ENCODE measurements around the gene EPB41L5. TPM values are rescaled to one million over a fixed set of nuclear protein-coding genes. Genes with fewer than 3 reads are reported as not detected.
"Not testable (repeated sequence)": the region's sequence is repeated elsewhere in the genome, so short reads cannot be mapped to it uniquely, and the experiment has no call there.

EPB41L5 gene
- total and polyA plus RNA-seq, 5 donors from 2014 or later = 2.8 to 5.4 (median 3.6) TPM

DNA sequence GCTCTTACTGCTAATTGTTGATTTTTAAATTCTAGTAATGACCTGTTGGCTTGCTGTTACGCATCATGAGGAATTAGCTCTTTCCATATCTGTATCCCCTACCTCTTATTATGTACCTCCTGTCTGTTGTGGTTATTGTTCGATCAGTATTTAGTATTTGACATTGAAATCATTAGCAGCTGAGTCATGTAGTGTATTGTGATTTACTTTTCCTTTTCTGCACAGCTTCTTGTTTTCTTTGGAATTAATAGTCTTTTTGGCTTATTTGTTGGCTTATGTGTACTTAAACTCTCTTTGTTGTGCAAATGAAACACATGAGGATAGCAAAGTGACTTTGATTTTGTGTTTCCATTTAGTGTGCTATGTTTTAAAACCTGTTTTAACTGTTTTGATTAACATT lies 4.3 kb downstream of the EPB41L5 start:
- ATAC-seq (ENCODE audit: low read depth in 2 of 2) (no peak), DNase-seq (no peak)
- no peaks in the 10 kb centered on the region for H3K9me3 ChIP-seq (ENCODE audit: control insufficient read depth in 2 of 2, low read length in 2 of 2)
- H3K4me3 Mint-ChIP-seq = peak overlapping the region in 1 of 4 donors; percentile 18
- peaks cover 0 to 3% (median 0%) of the 10 kb centered on the region in 7 donors for H3K9me3 Mint-ChIP-seq
- H3K4me1 Mint-ChIP-seq = peaks cover 13 to 39% (median 22%) of the 10 kb centered on the region in 4 donors
- no peak overlapping the region for H3K27ac ChIP-seq (ENCODE audit: insufficient read depth, low read length, poor library complexity, severe bottlenecking)
- H3K4me3 ChIP-seq (ENCODE audit: low read depth, low read length) = no peak overlapping the region
- no peaks in the 10 kb centered on the region for H3K27me3 ChIP-seq (ENCODE audit: control insufficient read depth, insufficient read depth, low read length)
- peaks cover 10% of the 10 kb centered on the region for H3K36me3 Mint-ChIP-seq
- peaks cover 20% of the 10 kb centered on the region for H3K4me1 ChIP-seq (ENCODE audit: control insufficient read depth, insufficient read depth, low read length, poor library complexity, severe bottlenecking)
- no peak overlapping the region for H3K27ac Mint-ChIP-seq
- H3K27me3 Mint-ChIP-seq = peaks cover 16% of the 10 kb centered on the region
- no peaks in the 10 kb centered on the region for H3K36me3 ChIP-seq (ENCODE audit: control insufficient read depth, insufficient read depth, low read length)

DNA sequence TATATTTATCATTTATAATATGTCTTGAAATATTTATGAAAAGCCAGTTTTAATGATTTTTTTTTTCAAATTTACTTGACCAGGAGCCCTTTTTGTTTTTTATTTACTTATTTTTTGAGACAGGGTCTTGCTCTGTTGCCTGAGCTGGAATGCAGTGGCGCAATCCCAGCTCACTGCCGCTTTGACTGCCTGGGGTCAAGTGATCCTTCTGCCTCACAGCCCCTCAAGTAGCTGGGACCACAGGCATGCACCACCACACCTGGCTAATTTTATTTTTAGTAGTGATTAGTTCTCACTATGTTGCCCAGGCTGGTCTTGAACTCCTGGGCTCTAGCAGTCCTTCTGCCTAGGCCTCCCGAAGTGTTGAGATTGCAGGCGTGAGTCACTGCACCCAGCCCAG lies 5.7 kb downstream of the EPB41L5 start:
- ATAC-seq (ENCODE audit: low read depth in 2 of 2) = no peak
- H3K4me1 Mint-ChIP-seq = peaks cover 8 to 33% (median 21%) of the 10 kb centered on the region in 4 donors
- H3K27me3 Mint-ChIP-seq = peaks cover 12% of the 10 kb centered on the region

DNA sequence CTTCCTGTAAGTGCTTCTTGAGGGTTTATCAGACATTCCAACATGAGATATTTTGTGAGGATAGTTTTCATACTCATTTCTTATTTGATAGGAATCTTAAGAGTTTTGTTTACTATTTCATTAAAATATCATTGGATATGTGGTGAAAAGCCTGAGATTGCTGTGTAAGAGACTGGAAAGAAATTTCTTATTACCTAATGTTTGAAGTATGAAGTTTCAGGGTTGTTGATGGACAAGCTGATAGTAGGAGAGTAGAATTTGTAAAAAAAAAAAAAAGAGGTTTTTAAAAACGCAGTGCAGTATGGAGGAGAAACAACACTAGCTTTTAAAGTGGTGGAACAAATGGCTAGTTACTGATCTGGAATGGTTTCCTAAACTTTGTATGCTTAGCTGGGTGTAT lies 7.7 kb downstream of the EPB41L5 start:
- H3K4me1 ChIP-seq (ENCODE audit: control insufficient read depth, insufficient read depth, low read length, poor library complexity, severe bottlenecking) = no peaks in the 10 kb centered on the region
- no peak overlapping the region for H3K27ac ChIP-seq (ENCODE audit: insufficient read depth, low read length, poor library complexity, severe bottlenecking)
- ATAC-seq (ENCODE audit: low read depth in 2 of 2) (no peak), DNase-seq (no peak)
- H3K4me3 ChIP-seq (ENCODE audit: low read depth, low read length) = no peak overlapping the region
- Mint-ChIP-seq H3K4me1 (peaks cover 0 to 22% (median 10%) of the 10 kb centered on the region in 4 donors), H3K9me3 (peaks cover 0 to 16% (median 4%) of the 10 kb centered on the region in 7 donors), H3K4me3 (no peak overlapping the region), H3K36me3 (peaks cover 39% of the 10 kb centered on the region), H3K27me3 (no peaks in the 10 kb centered on the region), H3K27ac (no peak overlapping the region)
- H3K36me3 ChIP-seq (ENCODE audit: control insufficient read depth, insufficient read depth, low read length) = no peaks in the 10 kb centered on the region
- peaks cover 0 to 3% of the 10 kb centered on the region in 2 experiments for H3K9me3 ChIP-seq (ENCODE audit: control insufficient read depth in 2 of 2, low read length in 2 of 2)
- H3K27me3 ChIP-seq (ENCODE audit: control insufficient read depth, insufficient read depth, low read length) = no peaks in the 10 kb centered on the region

More for the DNA sequence above, 5.7 kb downstream of the EPB41L5 start:
- H3K27ac ChIP-seq (ENCODE audit: insufficient read depth, low read length, poor library complexity, severe bottlenecking) = no peak overlapping the region
- H3K36me3 ChIP-seq (ENCODE audit: control insufficient read depth, insufficient read depth, low read length) = no peaks in the 10 kb centered on the region
- H3K9me3 Mint-ChIP-seq = peaks cover 0 to 5% (median 0%) of the 10 kb centered on the region in 7 donors
- peaks cover 23% of the 10 kb centered on the region for H3K36me3 Mint-ChIP-seq
- no peaks in the 10 kb centered on the region for H3K9me3 ChIP-seq (ENCODE audit: control insufficient read depth in 2 of 2, low read length in 2 of 2)
- H3K27me3 ChIP-seq (ENCODE audit: control insufficient read depth, insufficient read depth, low read length) = no peaks in the 10 kb centered on the region
- H3K27ac Mint-ChIP-seq = no peak overlapping the region
- DNase-seq = no peak
- peaks cover 7% of the 10 kb centered on the region for H3K4me1 ChIP-seq (ENCODE audit: control insufficient read depth, insufficient read depth, low read length, poor library complexity, severe bottlenecking)
- no peak overlapping the region for H3K4me3 Mint-ChIP-seq
- no peak overlapping the region for H3K4me3 ChIP-seq (ENCODE audit: low read depth, low read length)

DNA sequence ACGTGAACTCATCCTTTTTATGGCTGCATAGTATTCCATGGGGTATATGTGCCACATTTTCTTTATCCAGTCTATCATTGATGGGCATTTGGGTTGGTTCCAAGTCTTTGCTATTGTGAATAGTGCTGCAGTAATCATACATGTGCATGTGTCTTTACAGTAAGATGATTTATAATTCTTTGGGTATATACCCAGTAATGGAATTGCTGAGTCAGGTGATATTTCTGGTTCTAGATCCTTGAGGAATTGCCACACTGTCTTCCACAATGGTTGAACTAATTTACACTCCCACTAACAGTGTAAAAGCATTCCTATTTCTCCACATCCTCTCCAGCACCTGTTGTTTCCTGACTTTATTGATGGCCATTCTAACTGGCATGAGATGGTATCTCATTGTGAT lies 9.6 kb downstream of the EPB41L5 start:
- H3K36me3 Mint-ChIP-seq = peaks cover 43% of the 10 kb centered on the region
- not testable (repeated sequence) for H3K27ac ChIP-seq (ENCODE audit: insufficient read depth, low read length, poor library complexity, severe bottlenecking); H3K4me3 ChIP-seq (ENCODE audit: low read depth, low read length); H3K4me1 Mint-ChIP-seq; H3K36me3 ChIP-seq (ENCODE audit: control insufficient read depth, insufficient read depth, low read length); DNase-seq; ATAC-seq (ENCODE audit: low read depth in 2 of 2); H3K9me3 ChIP-seq (ENCODE audit: control insufficient read depth in 2 of 2, low read length in 2 of 2); H3K27me3 Mint-ChIP-seq; H3K27me3 ChIP-seq (ENCODE audit: control insufficient read depth, insufficient read depth, low read length); H3K4me1 ChIP-seq (ENCODE audit: control insufficient read depth, insufficient read depth, low read length, poor library complexity, severe bottlenecking)
- peaks cover 0 to 16% (median 4%) of the 10 kb centered on the region in 7 donors for H3K9me3 Mint-ChIP-seq
- peak overlapping the region in 1 of 3 donors; percentile 14 for H3K27ac Mint-ChIP-seq
- H3K4me3 Mint-ChIP-seq = peak overlapping the region in 1 of 4 donors; percentile 15

DNA sequence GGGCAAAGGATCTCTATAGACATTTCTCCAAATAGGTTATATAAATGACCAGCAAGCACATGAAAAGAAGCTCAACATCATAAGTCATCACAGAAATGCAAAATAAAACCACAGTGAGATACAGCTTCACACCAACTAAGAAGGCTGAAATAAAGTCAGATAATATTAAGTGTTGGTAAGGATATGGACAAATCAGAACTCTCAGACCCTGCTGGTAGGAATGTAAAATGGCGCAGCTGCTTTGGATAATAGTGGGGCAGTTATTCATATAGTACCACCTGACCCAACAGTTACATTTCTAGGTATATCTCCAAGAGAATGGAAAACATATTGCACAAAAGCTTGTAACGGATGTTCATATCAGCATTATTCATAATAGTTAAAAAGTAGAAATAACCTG lies 14.0 kb downstream of the EPB41L5 start:
- H3K27ac Mint-ChIP-seq = no peak overlapping the region
- H3K36me3 Mint-ChIP-seq = peaks cover 54% of the 10 kb centered on the region

DNA sequence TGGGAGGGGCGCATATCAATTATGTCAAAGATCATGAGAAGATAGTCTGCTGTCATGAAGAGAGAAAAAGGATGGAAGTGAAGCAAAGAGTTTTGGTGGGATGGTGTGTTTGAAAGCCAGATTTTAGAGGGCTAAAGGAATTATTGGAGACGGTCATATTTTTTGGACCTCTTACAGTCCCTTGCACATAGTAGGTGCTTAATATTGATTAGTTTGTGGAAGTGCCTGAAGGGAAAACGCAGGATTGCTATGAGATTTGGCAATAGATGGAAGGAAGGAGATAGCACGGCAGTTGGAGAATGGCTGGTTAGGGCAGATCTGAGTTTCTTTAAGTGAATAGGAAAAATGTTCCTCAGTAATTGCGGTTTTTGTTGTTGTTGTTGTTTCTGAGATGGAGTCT lies 15.9 kb downstream of the EPB41L5 start:
- Mint-ChIP-seq H3K4me3 (no peak overlapping the region), H3K36me3 (peaks cover 37% of the 10 kb centered on the region), H3K27me3 (peaks cover 11% of the 10 kb centered on the region), H3K27ac (no peak overlapping the region), H3K9me3 (peaks cover 0 to 12% (median 4%) of the 10 kb centered on the region in 7 donors), H3K4me1 (peaks cover 0 to 4% (median under 1%) of the 10 kb centered on the region in 4 donors)
- Histone ChIP-seq H3K27me3 (ENCODE audit: control insufficient read depth, insufficient read depth, low read length) (no peaks in the 10 kb centered on the region), H3K36me3 (ENCODE audit: control insufficient read depth, insufficient read depth, low read length) (no peaks in the 10 kb centered on the region), H3K4me3 (ENCODE audit: low read depth, low read length) (no peak overlapping the region), H3K9me3 (ENCODE audit: control insufficient read depth in 2 of 2, low read length in 2 of 2) (peaks cover 0 to 3% of the 10 kb centered on the region in 2 experiments), H3K4me1 (ENCODE audit: control insufficient read depth, insufficient read depth, low read length, poor library complexity, severe bottlenecking) (no peaks in the 10 kb centered on the region), H3K27ac (ENCODE audit: insufficient read depth, low read length, poor library complexity, severe bottlenecking) (no peak overlapping the region)
- no peak for ATAC-seq (ENCODE audit: low read depth in 2 of 2)
- no peak for DNase-seq

More for the DNA sequence above, 14.0 kb downstream of the EPB41L5 start:
- Mint-ChIP-seq H3K4me3 (no peak overlapping the region), H3K4me1 (peaks cover 0 to 10% (median 1%) of the 10 kb centered on the region in 4 donors), H3K9me3 (peaks cover 0 to 16% (median 4%) of the 10 kb centered on the region in 7 donors), H3K27me3 (peaks cover 11% of the 10 kb centered on the region)
- no peaks in the 10 kb centered on the region for H3K27me3 ChIP-seq (ENCODE audit: control insufficient read depth, insufficient read depth, low read length)
- DNase-seq (no peak), ATAC-seq (ENCODE audit: low read depth in 2 of 2) (no peak)
- no peaks in the 10 kb centered on the region for H3K4me1 ChIP-seq (ENCODE audit: control insufficient read depth, insufficient read depth, low read length, poor library complexity, severe bottlenecking)
- peaks cover 0 to 3% of the 10 kb centered on the region in 2 experiments for H3K9me3 ChIP-seq (ENCODE audit: control insufficient read depth in 2 of 2, low read length in 2 of 2)
- no peak overlapping the region for H3K4me3 ChIP-seq (ENCODE audit: low read depth, low read length)
- no peaks in the 10 kb centered on the region for H3K36me3 ChIP-seq (ENCODE audit: control insufficient read depth, insufficient read depth, low read length)
- no peak overlapping the region for H3K27ac ChIP-seq (ENCODE audit: insufficient read depth, low read length, poor library complexity, severe bottlenecking)

DNA sequence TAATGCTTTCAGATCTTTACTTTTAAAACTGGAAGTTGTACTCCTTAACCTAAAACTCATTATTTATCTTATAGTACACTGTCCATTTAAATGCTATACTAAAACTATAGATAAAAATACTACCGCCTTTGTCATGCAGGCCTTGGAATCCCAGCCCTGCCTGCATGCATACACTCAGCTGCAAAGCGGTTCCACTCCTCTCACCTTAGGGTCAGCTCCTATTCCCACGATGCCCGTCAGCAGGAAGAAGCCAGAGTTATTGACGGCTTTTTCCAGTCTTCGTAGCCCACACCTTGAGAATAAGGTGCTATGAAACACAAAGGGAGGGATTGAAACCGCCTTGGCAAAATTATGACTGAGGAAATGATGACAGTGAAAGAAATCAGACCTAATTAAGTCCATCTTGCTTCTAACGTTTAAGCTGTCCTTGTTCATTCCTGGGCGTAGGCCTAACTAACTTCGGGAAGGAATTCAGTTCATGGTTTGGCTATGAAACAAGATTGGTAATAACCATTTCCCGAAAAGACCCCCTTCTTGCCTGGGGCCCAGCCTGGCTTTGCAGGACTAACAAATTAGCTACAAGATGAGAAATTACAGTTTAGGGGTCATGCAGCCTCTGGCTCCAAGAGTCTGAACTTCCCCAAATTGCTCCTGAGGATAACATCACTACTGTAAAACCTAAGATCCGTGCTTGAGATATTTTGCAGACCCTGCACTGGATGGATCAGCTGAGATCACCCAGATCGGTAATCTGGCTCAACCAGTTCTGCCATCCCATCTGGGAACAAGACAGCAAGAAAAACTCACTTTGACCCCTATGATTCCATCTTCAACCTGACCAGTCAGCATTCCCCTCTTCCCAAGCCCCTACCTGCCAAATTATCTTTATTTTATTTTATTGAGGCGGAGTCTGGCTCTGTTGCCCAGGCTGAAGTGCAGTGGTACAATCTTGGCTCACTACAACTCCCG lies 17.1 kb downstream of the EPB41L5 start:
- Histone ChIP-seq H3K4me1 (ENCODE audit: control insufficient read depth, insufficient read depth, low read length, poor library complexity, severe bottlenecking) (no peaks in the 10 kb centered on the region), H3K27ac (ENCODE audit: insufficient read depth, low read length, poor library complexity, severe bottlenecking) (no peak overlapping the region), H3K4me3 (ENCODE audit: low read depth, low read length) (no peak overlapping the region), H3K36me3 (ENCODE audit: control insufficient read depth, insufficient read depth, low read length) (no peaks in the 10 kb centered on the region), H3K9me3 (ENCODE audit: control insufficient read depth in 2 of 2, low read length in 2 of 2) (no peaks in the 10 kb centered on the region), H3K27me3 (ENCODE audit: control insufficient read depth, insufficient read depth, low read length) (no peaks in the 10 kb centered on the region)
- DNase-seq (no peak), ATAC-seq (ENCODE audit: low read depth in 2 of 2) (no peak)
- Mint-ChIP-seq H3K27ac (peak overlapping the region in 2 of 3 donors; percentile 15 to 46), H3K4me1 (peaks cover 0 to 9% (median 0%) of the 10 kb centered on the region in 4 donors), H3K36me3 (peaks cover 29% of the 10 kb centered on the region), H3K9me3 (peaks cover 0 to 10% (median 4%) of the 10 kb centered on the region in 7 donors), H3K27me3 (peaks cover 11% of the 10 kb centered on the region), H3K4me3 (no peak overlapping the region)
